K562 (cell line): ENCODE data around the gene CALM3. TPM values are rescaled to one million over a fixed set of nuclear protein-coding genes. Genes with fewer than 3 reads are reported as not detected.

Source experiments
- ARID1B ChIP-seq: fragments of 450-650 bp; IDR thresholded peaks from 2 replicates; pipeline ENCODE4 v1.6.1; 2016; ENCODE audit warnings: antibody characterized with exemption, mild to moderate bottlenecking, inconsistent platforms
- ATF1 ChIP-seq, 2 experiments: fragments of 450-650 bp in 1 of 2; IDR thresholded peaks; 2 replicates each; pipeline ENCODE4 v1.6.1; 2016; ENCODE audit warnings: missing compliant biosample characterization in 1 of 2, missing genetic modification characterization in 1 of 2
- CBFA2T3 ChIP-seq: fragments of 450-650 bp; IDR thresholded peaks from 2 replicates; pipeline ENCODE4 v1.6.1; 2017
- DPF2 ChIP-seq: fragments of 450-650 bp; IDR thresholded peaks from 2 replicates; pipeline ENCODE4 v1.6.1; 2016
- NBN ChIP-seq: fragments of 450-650 bp; IDR thresholded peaks from 2 replicates; pipeline ENCODE4 v1.6.1; 2016; ENCODE audit warnings: low read depth, mild to moderate bottlenecking
- ZKSCAN1 ChIP-seq: fragments of 150-350 bp; IDR thresholded peaks from 2 replicates; pipeline ENCODE4 v1.6.1; 2016; ENCODE audit warnings: low read depth, low read length
- ZNF197 ChIP-seq: fragments of 200-800 bp; sonication (Bioruptor generic); IDR thresholded peaks from 2 replicates; pipeline ENCODE4 v1.6.1; 2016; ENCODE audit warnings: low read depth, missing genetic modification characterization, missing compliant biosample characterization
- ZNF24 ChIP-seq: fragments of 450-650 bp; IDR thresholded peaks from 2 replicates; pipeline ENCODE4 v1.6.1; 2016
- ZNF263 ChIP-seq: sonication (generic); formaldehyde crosslinking; IDR thresholded peaks from 2 replicates; pipeline ENCODE4 v1.8.0; 2022; ENCODE audit warnings: mild to moderate bottlenecking, missing genetic modification reagents, borderline replicate concordance
- ZNF695 ChIP-seq: fragments of 450-650 bp; formaldehyde crosslinking; IDR thresholded peaks from 2 replicates; pipeline ENCODE4 v1.4.0; 2020; ENCODE audit warnings: mild to moderate bottlenecking, moderate library complexity
- polyA plus RNA-seq, 8 experiments: library from polyadenylated mRNA; depleted of rRNA in 4 of 8; stranded (reverse) in 5 of 8; unstranded in 3 of 8; fragments of >200 nt; fragmentation: Nextera tagmentation in 2 of 8; fragmentation: Illumina TruSeq in 1 of 8; extraction: Ambion mirVana in 2 of 8; extraction: Trizol in 1 of 8; gene quantifications; 2 replicates each; pipeline versions ENCODE4 v1.2.1 to v1.2.3, GENCODE V29; 2011 to 2014; ENCODE audit warnings: inconsistent platforms in 1 of 8, missing spikeins in 1 of 8
- total RNA-seq, 7 experiments: library from RNA; depleted of rRNA in 6 of 7; stranded (reverse); fragments of >200 nt in 6 of 7; fragmentation: Illumina TruSeq in 2 of 7; extraction: Trizol in 2 of 7; gene quantifications; 2 replicates each; pipeline versions ENCODE4 v1.2.1 to v1.2.3, GENCODE V29; 2011 to 2021; ENCODE audit warnings: low replicate concordance in 1 of 7
- TF ChIP-seq, protein P1 (sequence below): fragments of 450-650 bp; IDR thresholded peaks from 2 replicates; pipeline ENCODE4 v1.6.1; 2016
- TF ChIP-seq, protein P2 (sequence below): IDR thresholded peaks from 2 replicates; pipeline ENCODE4 v1.6.1; 2016; ENCODE audit warnings: missing genetic modification characterization, missing compliant biosample characterization
- TF ChIP-seq, protein P3 (sequence below): fragments of 450-650 bp; IDR thresholded peaks from 2 replicates; pipeline ENCODE4 v1.6.1; 2016; ENCODE audit warnings: missing biosample characterization, missing genetic modification characterization
- TF ChIP-seq, protein P4 (sequence below): sonication (generic); formaldehyde crosslinking; IDR thresholded peaks from 2 replicates; pipeline ENCODE4 v1.8.1; 2023; ENCODE audit warnings: missing genetic modification reagents, mild to moderate bottlenecking, borderline replicate concordance
- TF ChIP-seq, protein P5 (sequence below), 2 experiments: fragments of 450-650 bp; IDR thresholded peaks; 2 replicates each; pipeline ENCODE4 v1.6.1; 2016
- TF ChIP-seq, protein P6 (sequence below), 2 experiments: fragments of 250-450 bp in 1 of 2; fragments of 450-650 bp in 1 of 2; sonication (Bioruptor Pico) in 1 of 2; IDR thresholded peaks; 2 replicates each; pipeline versions ENCODE4 v1.6.1 to v1.8.0; 2016 to 2021; ENCODE audit warnings: mild to moderate bottlenecking in 2 of 2, moderate library complexity in 2 of 2, missing compliant biosample characterization in 1 of 2, missing genetic modification characterization in 1 of 2

The CALM3 gene
- total and polyA plus RNA-seq, 9 of the 15 experiments (the other 6 are each of a cell fraction or from before 2014, with no cell fraction given) = 34.6 to 350 (median 156) TPM

DNA sequence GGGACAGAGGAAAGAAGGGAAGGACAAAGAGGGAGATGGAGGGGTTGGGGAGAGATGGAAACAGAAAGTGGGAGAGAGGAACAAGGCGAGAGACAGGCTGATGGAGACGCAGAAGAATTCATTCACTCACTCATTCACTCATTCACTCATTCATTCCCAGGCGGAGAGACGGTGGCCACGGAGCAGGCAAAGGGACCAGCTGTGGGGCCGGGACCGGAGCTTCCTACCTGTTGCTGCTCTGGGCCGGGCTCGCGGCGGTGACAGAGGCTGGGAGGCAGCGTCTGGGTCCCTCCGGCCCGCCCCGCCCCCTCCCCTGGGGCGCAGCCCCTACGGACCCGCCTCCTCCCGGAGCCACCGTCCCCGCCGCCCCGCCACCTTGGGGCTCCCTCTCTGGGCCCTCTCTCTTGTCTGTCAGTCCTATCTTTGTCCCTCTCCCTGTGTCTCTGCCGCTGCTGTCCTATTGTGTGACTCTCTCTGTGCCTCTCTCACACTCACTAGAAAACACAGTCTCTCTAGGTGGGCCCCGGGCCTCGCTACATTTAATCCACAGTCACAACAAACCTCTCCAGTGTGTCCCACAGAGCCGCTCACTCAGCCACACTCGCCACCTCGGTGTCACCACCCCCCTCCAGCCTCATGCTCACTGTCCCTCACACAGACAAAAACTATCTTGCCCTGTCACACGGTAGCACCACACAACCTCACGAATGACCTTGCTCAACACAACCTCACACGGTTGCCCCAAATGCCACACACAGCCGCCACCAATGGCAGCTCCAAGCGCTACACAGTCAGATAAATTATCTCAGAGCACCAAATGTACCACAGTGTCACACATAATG lies 35.0 kb downstream of the CALM3 start, which contains the start of gene GNG8 (continued):
- TF ChIP-seq, protein P1, sequence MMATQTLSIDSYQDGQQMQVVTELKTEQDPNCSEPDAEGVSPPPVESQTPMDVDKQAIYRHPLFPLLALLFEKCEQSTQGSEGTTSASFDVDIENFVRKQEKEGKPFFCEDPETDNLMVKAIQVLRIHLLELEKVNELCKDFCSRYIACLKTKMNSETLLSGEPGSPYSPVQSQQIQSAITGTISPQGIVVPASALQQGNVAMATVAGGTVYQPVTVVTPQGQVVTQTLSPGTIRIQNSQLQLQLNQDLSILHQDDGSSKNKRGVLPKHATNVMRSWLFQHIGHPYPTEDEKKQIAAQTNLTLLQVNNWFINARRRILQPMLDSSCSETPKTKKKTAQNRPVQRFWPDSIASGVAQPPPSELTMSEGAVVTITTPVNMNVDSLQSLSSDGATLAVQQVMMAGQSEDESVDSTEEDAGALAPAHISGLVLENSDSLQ = peak; percentile 16; the same call in 1 of the 2 replicates
- TF ChIP-seq ZNF197 (no peak), CBFA2T3 (no peak), ATF1 (CRISPR knock-in tag; IDR thresholded peaks at IDR 0.05) (no peak), ATF1 (tag; IDR thresholded peaks at IDR 0.05) (no peak), ARID1B (0 out of 2 replicates have a peak, but pooled peaks have one; percentile 10), DPF2 (0 out of 2 replicates have a peak, but pooled peaks have one; percentile 19), ZNF263 (CRISPR knock-in tag) (peak; percentile 15; the same call in 1 of the 2 replicates), NBN (0 out of 2 replicates have a peak, but pooled peaks have one; percentile 18), ZKSCAN1 (0 out of 2 replicates have a peak, but pooled peaks have one; percentile 21), ZNF695 (no peak), ZNF24 (peak; percentile 98)
- TF ChIP-seq, protein P2, sequence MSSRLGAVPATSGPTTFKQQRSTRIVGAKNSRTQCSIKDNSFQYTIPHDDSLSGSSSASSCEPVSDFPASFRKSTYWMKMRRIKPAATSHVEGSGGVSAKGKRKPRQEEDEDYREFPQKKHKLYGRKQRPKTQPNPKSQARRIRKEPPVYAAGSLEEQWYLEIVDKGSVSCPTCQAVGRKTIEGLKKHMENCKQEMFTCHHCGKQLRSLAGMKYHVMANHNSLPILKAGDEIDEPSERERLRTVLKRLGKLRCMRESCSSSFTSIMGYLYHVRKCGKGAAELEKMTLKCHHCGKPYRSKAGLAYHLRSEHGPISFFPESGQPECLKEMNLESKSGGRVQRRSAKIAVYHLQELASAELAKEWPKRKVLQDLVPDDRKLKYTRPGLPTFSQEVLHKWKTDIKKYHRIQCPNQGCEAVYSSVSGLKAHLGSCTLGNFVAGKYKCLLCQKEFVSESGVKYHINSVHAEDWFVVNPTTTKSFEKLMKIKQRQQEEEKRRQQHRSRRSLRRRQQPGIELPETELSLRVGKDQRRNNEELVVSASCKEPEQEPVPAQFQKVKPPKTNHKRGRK = 0 out of 2 replicates have a peak, but pooled peaks have one; percentile 18
- TF ChIP-seq, protein P3, sequence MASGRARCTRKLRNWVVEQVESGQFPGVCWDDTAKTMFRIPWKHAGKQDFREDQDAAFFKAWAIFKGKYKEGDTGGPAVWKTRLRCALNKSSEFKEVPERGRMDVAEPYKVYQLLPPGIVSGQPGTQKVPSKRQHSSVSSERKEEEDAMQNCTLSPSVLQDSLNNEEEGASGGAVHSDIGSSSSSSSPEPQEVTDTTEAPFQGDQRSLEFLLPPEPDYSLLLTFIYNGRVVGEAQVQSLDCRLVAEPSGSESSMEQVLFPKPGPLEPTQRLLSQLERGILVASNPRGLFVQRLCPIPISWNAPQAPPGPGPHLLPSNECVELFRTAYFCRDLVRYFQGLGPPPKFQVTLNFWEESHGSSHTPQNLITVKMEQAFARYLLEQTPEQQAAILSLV (tag) = no peak
- TF ChIP-seq, protein P4, sequence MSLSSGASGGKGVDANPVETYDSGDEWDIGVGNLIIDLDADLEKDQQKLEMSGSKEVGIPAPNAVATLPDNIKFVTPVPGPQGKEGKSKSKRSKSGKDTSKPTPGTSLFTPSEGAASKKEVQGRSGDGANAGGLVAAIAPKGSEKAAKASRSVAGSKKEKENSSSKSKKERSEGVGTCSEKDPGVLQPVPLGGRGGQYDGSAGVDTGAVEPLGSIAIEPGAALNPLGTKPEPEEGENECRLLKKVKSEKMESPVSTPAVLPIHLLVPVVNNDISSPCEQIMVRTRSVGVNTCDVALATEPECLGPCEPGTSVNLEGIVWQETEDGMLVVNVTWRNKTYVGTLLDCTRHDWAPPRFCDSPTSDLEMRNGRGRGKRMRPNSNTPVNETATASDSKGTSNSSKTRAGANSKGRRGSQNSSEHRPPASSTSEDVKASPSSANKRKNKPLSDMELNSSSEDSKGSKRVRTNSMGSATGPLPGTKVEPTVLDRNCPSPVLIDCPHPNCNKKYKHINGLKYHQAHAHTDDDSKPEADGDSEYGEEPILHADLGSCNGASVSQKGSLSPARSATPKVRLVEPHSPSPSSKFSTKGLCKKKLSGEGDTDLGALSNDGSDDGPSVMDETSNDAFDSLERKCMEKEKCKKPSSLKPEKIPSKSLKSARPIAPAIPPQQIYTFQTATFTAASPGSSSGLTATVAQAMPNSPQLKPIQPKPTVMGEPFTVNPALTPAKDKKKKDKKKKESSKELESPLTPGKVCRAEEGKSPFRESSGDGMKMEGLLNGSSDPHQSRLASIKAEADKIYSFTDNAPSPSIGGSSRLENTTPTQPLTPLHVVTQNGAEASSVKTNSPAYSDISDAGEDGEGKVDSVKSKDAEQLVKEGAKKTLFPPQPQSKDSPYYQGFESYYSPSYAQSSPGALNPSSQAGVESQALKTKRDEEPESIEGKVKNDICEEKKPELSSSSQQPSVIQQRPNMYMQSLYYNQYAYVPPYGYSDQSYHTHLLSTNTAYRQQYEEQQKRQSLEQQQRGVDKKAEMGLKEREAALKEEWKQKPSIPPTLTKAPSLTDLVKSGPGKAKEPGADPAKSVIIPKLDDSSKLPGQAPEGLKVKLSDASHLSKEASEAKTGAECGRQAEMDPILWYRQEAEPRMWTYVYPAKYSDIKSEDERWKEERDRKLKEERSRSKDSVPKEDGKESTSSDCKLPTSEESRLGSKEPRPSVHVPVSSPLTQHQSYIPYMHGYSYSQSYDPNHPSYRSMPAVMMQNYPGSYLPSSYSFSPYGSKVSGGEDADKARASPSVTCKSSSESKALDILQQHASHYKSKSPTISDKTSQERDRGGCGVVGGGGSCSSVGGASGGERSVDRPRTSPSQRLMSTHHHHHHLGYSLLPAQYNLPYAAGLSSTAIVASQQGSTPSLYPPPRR (CRISPR knock-in tag) = no peak
- TF ChIP-seq, protein P5, sequence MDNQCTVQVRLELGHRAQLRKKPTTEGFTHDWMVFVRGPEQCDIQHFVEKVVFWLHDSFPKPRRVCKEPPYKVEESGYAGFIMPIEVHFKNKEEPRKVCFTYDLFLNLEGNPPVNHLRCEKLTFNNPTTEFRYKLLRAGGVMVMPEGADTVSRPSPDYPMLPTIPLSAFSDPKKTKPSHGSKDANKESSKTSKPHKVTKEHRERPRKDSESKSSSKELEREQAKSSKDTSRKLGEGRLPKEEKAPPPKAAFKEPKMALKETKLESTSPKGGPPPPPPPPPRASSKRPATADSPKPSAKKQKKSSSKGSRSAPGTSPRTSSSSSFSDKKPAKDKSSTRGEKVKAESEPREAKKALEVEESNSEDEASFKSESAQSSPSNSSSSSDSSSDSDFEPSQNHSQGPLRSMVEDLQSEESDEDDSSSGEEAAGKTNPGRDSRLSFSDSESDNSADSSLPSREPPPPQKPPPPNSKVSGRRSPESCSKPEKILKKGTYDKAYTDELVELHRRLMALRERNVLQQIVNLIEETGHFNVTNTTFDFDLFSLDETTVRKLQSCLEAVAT (IDR thresholded peaks at IDR 0.05) = no peak; a peak in 1 of 4 replicates
- TF ChIP-seq, protein P6, sequence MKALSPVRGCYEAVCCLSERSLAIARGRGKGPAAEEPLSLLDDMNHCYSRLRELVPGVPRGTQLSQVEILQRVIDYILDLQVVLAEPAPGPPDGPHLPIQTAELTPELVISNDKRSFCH (CRISPR knock-in tag; IDR thresholded peaks at IDR 0.05) = no peak
- TF ChIP-seq, protein P6 (tag; IDR thresholded peaks at IDR 0.05) = peak; percentile 34; the same call in 1 of the 2 replicates
